ENCODE measurements around the gene TMEM44.

TMEM44 gene

GRCh38 chr3:194537732-194538247, 95.4 kb downstream of the TMEM44 start:
- H3K4me3 ChIP-seq (ENCODE audit: low read depth, low read length) = no peak overlapping the region
- in situ Hi-C loops (cut with HindIII; ENCODE audit: low sequenced_read_pairs) = no loop called here
- TF ChIP-seq CTCF (IDR thresholded peaks at IDR 0.05; ENCODE audit: low read depth, low read length, missing control alignments) = no peak
- peak; percentile 70 for DNase-seq (ENCODE audit: low read depth)

Measured in astrocyte of the cerebellum (primary cell).